Astrocyte (in vitro differentiated cells and primary cell): Measurements from ENCODE around the gene OR1N2. TPM values are rescaled to one million over a fixed set of nuclear protein-coding genes. Genes with fewer than 3 reads are reported as not detected.

Experiments used
- DNase-seq: peaks from one replicate; pipeline ENCODE4 v3.0.0-alpha.2; 2010; ENCODE audit warnings: low read depth
- FAIRE-seq: peaks from 2 replicates; lab custom pipeline; 2011; peaks lifted over from hg19 to GRCh38; lab: Jason Lieb, UNC
- H2AFZ ChIP-seq: 2 replicates; pipeline ENCODE4 v1.6.0; 2012; ENCODE audit warnings: low read depth, low read length, inconsistent platforms
- H3K27ac ChIP-seq: 2 replicates; pipeline ENCODE4 v1.5.1; 2011; ENCODE audit warnings: low read depth, low read length, inconsistent platforms
- H3K27me3 ChIP-seq: 2 replicates; pipeline ENCODE4 v1.6.0; 2011; ENCODE audit warnings: low read length, inconsistent platforms; ENCODE audit not compliant: insufficient read depth
- H3K36me3 ChIP-seq: 2 replicates; pipeline ENCODE4 v1.5.1; 2011; ENCODE audit warnings: low read length, inconsistent platforms; ENCODE audit not compliant: insufficient read depth
- H3K4me1 ChIP-seq: 2 replicates; pipeline ENCODE4 v1.5.1; 2011; ENCODE audit warnings: low read length, inconsistent platforms; ENCODE audit not compliant: insufficient read depth
- H3K4me2 ChIP-seq: 2 replicates; pipeline ENCODE4 v1.6.0; 2012; ENCODE audit warnings: low read length, inconsistent platforms
- H3K4me3 ChIP-seq: 2 replicates; pipeline ENCODE4 v1.5.1; 2011; ENCODE audit warnings: low read depth, mild to moderate bottlenecking, low read length, inconsistent platforms; ENCODE audit not compliant: insufficient read depth
- H3K79me2 ChIP-seq: 2 replicates; pipeline ENCODE4 v1.6.0; 2012; ENCODE audit warnings: mild to moderate bottlenecking, low read length, inconsistent platforms; ENCODE audit not compliant: insufficient read depth
- H3K9ac ChIP-seq: 2 replicates; pipeline ENCODE4 v1.6.0; 2012; ENCODE audit warnings: mild to moderate bottlenecking, low read length, inconsistent platforms
- H3K9me3 ChIP-seq: 2 replicates; pipeline ENCODE4 v1.5.1; 2012; ENCODE audit warnings: low read depth, mild to moderate bottlenecking, low read length, inconsistent platforms; ENCODE audit not compliant: insufficient read depth
- H4K20me1 ChIP-seq: 2 replicates; pipeline ENCODE4 v1.6.0; 2012; ENCODE audit warnings: low read length, inconsistent platforms; ENCODE audit not compliant: insufficient read depth
- H3K27ac Mint-ChIP-seq: one replicate; pipeline ENCODE4 v1.8.0; 2021; ENCODE audit warnings: mild to moderate bottlenecking, mixed read lengths; ENCODE audit not compliant: unreplicated experiment
- H3K27me3 Mint-ChIP-seq: one replicate; pipeline ENCODE4 v1.8.0; 2021; ENCODE audit warnings: low read depth, mixed read lengths; ENCODE audit not compliant: unreplicated experiment
- H3K36me3 Mint-ChIP-seq: one replicate; pipeline ENCODE4 v1.8.0; 2021; ENCODE audit warnings: low read depth, mixed read lengths; ENCODE audit not compliant: unreplicated experiment
- H3K4me1 Mint-ChIP-seq: one replicate; pipeline ENCODE4 v1.8.0; 2021; ENCODE audit warnings: low read depth, mixed read lengths; ENCODE audit not compliant: unreplicated experiment
- H3K4me3 Mint-ChIP-seq: one replicate; pipeline ENCODE4 v1.8.0; 2021; ENCODE audit warnings: mild to moderate bottlenecking, moderate library complexity, mixed read lengths; ENCODE audit not compliant: unreplicated experiment
- H3K9me3 Mint-ChIP-seq: one replicate; pipeline ENCODE4 v1.8.0; 2021; ENCODE audit warnings: mild to moderate bottlenecking, mixed read lengths; ENCODE audit not compliant: unreplicated experiment
- CTCF ChIP-seq: IDR thresholded peaks from 2 replicates; pipeline ENCODE4 v1.5.1; 2011; ENCODE audit warnings: low read depth, mild to moderate bottlenecking, inconsistent platforms, low read length, moderate library complexity; ENCODE audit not compliant: insufficient read depth
- EZH2 ChIP-seq: IDR thresholded peaks from 2 replicates; pipeline ENCODE4 v1.6.1; 2012; ENCODE audit warnings: mild to moderate bottlenecking, low read length, inconsistent platforms; ENCODE audit not compliant: insufficient read depth
- total RNA-seq: library from RNA; stranded (reverse); gene quantifications from 2 replicates; pipeline ENCODE4 v1.2.1, GENCODE V29; 2021

OR1N2 gene
- total RNA-seq, 1 donor from 2014 or later = not detected

GRCh38 chr9:122562134-122562760 is 9.3 kb downstream of the OR1N2 start:
- Mint-ChIP-seq H3K4me3 (no peak overlapping the region), H3K36me3 (no peaks in the 10 kb centered on the region), H3K27me3 (peaks cover 3% of the 10 kb centered on the region), H3K27ac (no peak overlapping the region), H3K4me1 (no peaks in the 10 kb centered on the region), H3K9me3 (peaks cover 6% of the 10 kb centered on the region)
- Histone ChIP-seq H3K36me3 (no peaks in the 10 kb centered on the region), H3K27me3 (no peaks in the 10 kb centered on the region), H3K9ac (no peak overlapping the region), H2AFZ (no peak overlapping the region), H3K4me2 (no peak overlapping the region), H4K20me1 (no peaks in the 10 kb centered on the region), H3K4me1 (no peaks in the 10 kb centered on the region), H3K9me3 (no peaks in the 10 kb centered on the region), H3K27ac (no peak overlapping the region), H3K79me2 (no peaks in the 10 kb centered on the region), H3K4me3 (no peak overlapping the region)
- DNase-seq (no peak), FAIRE-seq (no peak)
- no peak for TF ChIP-seq CTCF
- TF ChIP-seq EZH2 = no peak

- H3K4me2 ChIP-seq = no peak overlapping the region
- no peak overlapping the region for H2AFZ ChIP-seq
- H3K27me3 ChIP-seq = no peaks in the 10 kb centered on the region
- Mint-ChIP-seq H3K36me3 (no peaks in the 10 kb centered on the region), H3K27ac (no peak overlapping the region), H3K9me3 (peaks cover 6% of the 10 kb centered on the region), H3K4me3 (no peak overlapping the region), H3K27me3 (peaks cover 3% of the 10 kb centered on the region), H3K4me1 (no peaks in the 10 kb centered on the region)
- no peaks in the 10 kb centered on the region for H3K9me3 ChIP-seq
- DNase-seq (no peak), FAIRE-seq (no peak)
- TF ChIP-seq CTCF (no peak), EZH2 (no peak)
- no peak overlapping the region for H3K27ac ChIP-seq
- H3K9ac ChIP-seq = no peak overlapping the region
- H3K4me1 ChIP-seq = no peaks in the 10 kb centered on the region
- H4K20me1 ChIP-seq = no peaks in the 10 kb centered on the region
- H3K4me3 ChIP-seq = no peak overlapping the region
- H3K79me2 ChIP-seq = no peaks in the 10 kb centered on the region
- no peaks in the 10 kb centered on the region for H3K36me3 ChIP-seq
Measured at GRCh38 chr9:122567901-122568300, 15.0 kb downstream of the OR1N2 start.

GRCh38 chr9:122572456-122572855 is 19.5 kb downstream of the OR1N2 start:
- H2AFZ ChIP-seq = no peak overlapping the region
- H3K36me3 Mint-ChIP-seq = no peaks in the 10 kb centered on the region

More at GRCh38 chr9:122572456-122572855, 19.5 kb downstream of the OR1N2 start:
- no peaks in the 10 kb centered on the region for H3K4me1 ChIP-seq
- no peak overlapping the region for H3K27ac Mint-ChIP-seq
- no peaks in the 10 kb centered on the region for H3K9me3 ChIP-seq
- TF ChIP-seq EZH2 (no peak), CTCF (no peak)
- H3K27ac ChIP-seq = no peak overlapping the region
- H3K4me3 Mint-ChIP-seq = no peak overlapping the region
- H3K36me3 ChIP-seq = no peaks in the 10 kb centered on the region
- no peaks in the 10 kb centered on the region for H3K9me3 Mint-ChIP-seq
- FAIRE-seq = peak; percentile 17
- H3K4me3 ChIP-seq = no peak overlapping the region
- no peaks in the 10 kb centered on the region for H4K20me1 ChIP-seq
- H3K27me3 ChIP-seq = no peaks in the 10 kb centered on the region
- H3K9ac ChIP-seq = no peak overlapping the region
- no peaks in the 10 kb centered on the region for H3K79me2 ChIP-seq
- no peak overlapping the region for H3K4me2 ChIP-seq
- DNase-seq = no peak
- H3K4me1 Mint-ChIP-seq = no peaks in the 10 kb centered on the region
- H3K27me3 Mint-ChIP-seq = no peaks in the 10 kb centered on the region
